HepG2 (cell line): ENCODE results near the gene NUDT1.

Source experiments
- YY1 ChIP-seq: IDR thresholded peaks from 2 replicates; pipeline ENCODE4 v1.6.1; 2011; ENCODE audit warnings: low read length, low read depth, moderate library complexity, mild to moderate bottlenecking; ENCODE audit not compliant: insufficient read depth, insufficient replicate concordance
- TF ChIP-seq, protein P1 (sequence below): sonication (generic); formaldehyde crosslinking; IDR thresholded peaks from 2 replicates; pipeline ENCODE4 v1.5.0; 2020; ENCODE audit warnings: mild to moderate bottlenecking, missing genetic modification reagents, moderate library complexity
- TF ChIP-seq, protein P2 (sequence below): IDR thresholded peaks from 2 replicates; pipeline ENCODE4 v1.4.0; 2020; ENCODE audit warnings: mild to moderate bottlenecking, missing genetic modification reagents

DNA sequence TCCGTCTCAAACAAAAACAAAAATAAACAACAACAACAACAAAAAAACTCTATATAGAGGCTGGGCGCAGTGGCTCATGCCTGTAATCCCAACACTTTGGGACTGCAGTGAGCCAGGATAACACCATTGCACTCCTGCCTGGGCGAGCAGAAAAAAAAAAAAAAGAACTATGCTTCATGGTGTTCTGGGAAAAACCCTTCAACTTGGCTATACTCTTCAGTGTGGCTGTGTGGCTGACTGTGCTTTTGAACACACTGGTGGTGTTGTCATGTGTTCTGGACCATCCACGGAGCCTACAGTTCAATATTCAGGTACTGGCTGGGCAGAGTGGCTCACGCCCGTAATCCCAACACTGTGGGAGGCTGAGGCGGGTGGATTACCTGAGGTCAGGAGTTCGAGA, 45.7 kb downstream of the NUDT1 start:
- no peak for TF ChIP-seq YY1
- TF ChIP-seq, protein P1, sequence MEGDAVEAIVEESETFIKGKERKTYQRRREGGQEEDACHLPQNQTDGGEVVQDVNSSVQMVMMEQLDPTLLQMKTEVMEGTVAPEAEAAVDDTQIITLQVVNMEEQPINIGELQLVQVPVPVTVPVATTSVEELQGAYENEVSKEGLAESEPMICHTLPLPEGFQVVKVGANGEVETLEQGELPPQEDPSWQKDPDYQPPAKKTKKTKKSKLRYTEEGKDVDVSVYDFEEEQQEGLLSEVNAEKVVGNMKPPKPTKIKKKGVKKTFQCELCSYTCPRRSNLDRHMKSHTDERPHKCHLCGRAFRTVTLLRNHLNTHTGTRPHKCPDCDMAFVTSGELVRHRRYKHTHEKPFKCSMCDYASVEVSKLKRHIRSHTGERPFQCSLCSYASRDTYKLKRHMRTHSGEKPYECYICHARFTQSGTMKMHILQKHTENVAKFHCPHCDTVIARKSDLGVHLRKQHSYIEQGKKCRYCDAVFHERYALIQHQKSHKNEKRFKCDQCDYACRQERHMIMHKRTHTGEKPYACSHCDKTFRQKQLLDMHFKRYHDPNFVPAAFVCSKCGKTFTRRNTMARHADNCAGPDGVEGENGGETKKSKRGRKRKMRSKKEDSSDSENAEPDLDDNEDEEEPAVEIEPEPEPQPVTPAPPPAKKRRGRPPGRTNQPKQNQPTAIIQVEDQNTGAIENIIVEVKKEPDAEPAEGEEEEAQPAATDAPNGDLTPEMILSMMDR (CRISPR knock-in tag), result no peak
- TF ChIP-seq, protein P2, sequence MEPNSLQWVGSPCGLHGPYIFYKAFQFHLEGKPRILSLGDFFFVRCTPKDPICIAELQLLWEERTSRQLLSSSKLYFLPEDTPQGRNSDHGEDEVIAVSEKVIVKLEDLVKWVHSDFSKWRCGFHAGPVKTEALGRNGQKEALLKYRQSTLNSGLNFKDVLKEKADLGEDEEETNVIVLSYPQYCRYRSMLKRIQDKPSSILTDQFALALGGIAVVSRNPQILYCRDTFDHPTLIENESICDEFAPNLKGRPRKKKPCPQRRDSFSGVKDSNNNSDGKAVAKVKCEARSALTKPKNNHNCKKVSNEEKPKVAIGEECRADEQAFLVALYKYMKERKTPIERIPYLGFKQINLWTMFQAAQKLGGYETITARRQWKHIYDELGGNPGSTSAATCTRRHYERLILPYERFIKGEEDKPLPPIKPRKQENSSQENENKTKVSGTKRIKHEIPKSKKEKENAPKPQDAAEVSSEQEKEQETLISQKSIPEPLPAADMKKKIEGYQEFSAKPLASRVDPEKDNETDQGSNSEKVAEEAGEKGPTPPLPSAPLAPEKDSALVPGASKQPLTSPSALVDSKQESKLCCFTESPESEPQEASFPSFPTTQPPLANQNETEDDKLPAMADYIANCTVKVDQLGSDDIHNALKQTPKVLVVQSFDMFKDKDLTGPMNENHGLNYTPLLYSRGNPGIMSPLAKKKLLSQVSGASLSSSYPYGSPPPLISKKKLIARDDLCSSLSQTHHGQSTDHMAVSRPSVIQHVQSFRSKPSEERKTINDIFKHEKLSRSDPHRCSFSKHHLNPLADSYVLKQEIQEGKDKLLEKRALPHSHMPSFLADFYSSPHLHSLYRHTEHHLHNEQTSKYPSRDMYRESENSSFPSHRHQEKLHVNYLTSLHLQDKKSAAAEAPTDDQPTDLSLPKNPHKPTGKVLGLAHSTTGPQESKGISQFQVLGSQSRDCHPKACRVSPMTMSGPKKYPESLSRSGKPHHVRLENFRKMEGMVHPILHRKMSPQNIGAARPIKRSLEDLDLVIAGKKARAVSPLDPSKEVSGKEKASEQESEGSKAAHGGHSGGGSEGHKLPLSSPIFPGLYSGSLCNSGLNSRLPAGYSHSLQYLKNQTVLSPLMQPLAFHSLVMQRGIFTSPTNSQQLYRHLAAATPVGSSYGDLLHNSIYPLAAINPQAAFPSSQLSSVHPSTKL (CRISPR knock-in tag), result no peak
